Measurements from ENCODE around the gene ZSCAN30.
"Not testable (repeated sequence)": the region's sequence is repeated elsewhere in the genome, so short reads cannot be mapped to it uniquely, and the experiment has no call there.

The ZSCAN30 gene

DNA sequence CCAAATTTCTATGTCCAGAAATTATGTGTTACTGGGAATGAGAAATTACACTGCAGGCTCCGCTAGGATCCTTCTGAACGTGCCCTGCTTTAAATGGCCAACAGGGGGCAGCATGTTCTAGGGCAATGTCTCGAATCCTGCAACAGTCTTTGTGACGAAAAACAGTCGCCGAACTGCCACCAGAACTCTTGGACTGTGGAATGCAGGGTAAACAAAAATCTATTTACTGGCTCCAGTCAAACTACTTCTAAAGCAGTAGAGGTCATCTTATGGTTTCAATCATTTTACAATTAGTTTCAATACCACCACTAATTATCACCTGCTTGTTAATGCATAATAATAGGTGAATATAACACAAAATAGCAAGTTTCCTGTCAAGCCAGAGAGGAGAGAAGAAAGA lies 59.0 kb downstream of the ZSCAN30 start:
- in situ Hi-C loops (cut with MboI; ENCODE audit: low sequenced_read_pairs, unreplicated experiment): loop anchor here (10.0 kb wide), 1 partner anchor 114 kb away; the partner anchor contains the start of gene ZNF24
- TF ChIP-seq, protein P1, sequence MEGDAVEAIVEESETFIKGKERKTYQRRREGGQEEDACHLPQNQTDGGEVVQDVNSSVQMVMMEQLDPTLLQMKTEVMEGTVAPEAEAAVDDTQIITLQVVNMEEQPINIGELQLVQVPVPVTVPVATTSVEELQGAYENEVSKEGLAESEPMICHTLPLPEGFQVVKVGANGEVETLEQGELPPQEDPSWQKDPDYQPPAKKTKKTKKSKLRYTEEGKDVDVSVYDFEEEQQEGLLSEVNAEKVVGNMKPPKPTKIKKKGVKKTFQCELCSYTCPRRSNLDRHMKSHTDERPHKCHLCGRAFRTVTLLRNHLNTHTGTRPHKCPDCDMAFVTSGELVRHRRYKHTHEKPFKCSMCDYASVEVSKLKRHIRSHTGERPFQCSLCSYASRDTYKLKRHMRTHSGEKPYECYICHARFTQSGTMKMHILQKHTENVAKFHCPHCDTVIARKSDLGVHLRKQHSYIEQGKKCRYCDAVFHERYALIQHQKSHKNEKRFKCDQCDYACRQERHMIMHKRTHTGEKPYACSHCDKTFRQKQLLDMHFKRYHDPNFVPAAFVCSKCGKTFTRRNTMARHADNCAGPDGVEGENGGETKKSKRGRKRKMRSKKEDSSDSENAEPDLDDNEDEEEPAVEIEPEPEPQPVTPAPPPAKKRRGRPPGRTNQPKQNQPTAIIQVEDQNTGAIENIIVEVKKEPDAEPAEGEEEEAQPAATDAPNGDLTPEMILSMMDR (IDR thresholded peaks at IDR 0.05; ENCODE audit: borderline replicate concordance, control extremely low read depth, extremely low read depth, insufficient read depth, missing control alignments): peak; percentile 79
- peak; percentile 67 for DNase-seq (ENCODE audit: low spot score)

DNA sequence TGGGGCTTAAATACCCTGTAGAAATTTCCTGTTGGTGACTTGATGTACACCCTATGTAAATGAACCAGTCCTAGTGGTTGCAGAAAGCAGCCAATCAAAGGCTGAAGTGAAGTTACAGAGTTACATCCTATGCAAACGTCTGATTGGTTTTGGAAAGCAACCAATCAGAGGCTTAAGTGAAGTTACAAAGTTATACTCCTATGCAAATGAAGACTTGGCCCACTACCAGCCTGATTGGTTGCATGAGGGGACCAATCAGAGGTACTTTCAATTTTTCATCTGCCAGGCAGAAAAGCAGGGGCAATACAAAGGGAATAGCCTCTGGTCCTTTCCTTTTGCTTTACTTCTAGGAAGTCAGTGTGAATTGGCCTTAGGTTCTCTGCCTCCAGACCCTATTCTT lies 62.8 kb downstream of the ZSCAN30 start:
- TF ChIP-seq, protein P1 (IDR thresholded peaks at IDR 0.05; ENCODE audit: borderline replicate concordance, control extremely low read depth, extremely low read depth, insufficient read depth, missing control alignments): no peak
- DNase-seq (ENCODE audit: low spot score): no peak
- in situ Hi-C loops (cut with MboI; ENCODE audit: low sequenced_read_pairs, unreplicated experiment): loop anchor here (10.0 kb wide), 1 partner anchor 148 kb away; the partner anchor contains the start of gene ZNF396

DNA sequence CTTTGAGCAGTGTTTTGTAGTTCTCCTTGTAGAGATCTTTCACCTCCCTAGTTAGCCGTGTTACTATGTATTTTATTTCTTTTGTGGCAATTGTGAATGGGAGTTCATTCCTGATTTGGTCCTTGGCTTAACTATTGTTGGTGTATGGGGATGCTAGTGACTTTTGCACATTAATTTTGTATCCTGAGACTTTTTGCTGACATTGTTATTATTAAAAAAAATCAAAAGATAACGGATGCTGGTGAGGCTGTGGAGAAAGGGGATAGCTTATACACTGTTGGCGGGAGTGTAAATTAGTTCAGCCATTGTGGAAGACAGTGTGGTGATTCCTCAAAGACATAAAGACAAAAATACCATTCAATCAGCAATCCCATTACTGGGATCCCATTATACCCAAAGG lies 66.2 kb downstream of the ZSCAN30 start:
- DNase-seq (ENCODE audit: low spot score): no peak
- TF ChIP-seq, protein P1 (IDR thresholded peaks at IDR 0.05; ENCODE audit: borderline replicate concordance, control extremely low read depth, extremely low read depth, insufficient read depth, missing control alignments): no peak
- in situ Hi-C loops (cut with MboI; ENCODE audit: low sequenced_read_pairs, unreplicated experiment): loop anchor here (10.0 kb wide), 1 partner anchor 151 kb away; the partner anchor contains the start of gene ZNF396

DNA sequence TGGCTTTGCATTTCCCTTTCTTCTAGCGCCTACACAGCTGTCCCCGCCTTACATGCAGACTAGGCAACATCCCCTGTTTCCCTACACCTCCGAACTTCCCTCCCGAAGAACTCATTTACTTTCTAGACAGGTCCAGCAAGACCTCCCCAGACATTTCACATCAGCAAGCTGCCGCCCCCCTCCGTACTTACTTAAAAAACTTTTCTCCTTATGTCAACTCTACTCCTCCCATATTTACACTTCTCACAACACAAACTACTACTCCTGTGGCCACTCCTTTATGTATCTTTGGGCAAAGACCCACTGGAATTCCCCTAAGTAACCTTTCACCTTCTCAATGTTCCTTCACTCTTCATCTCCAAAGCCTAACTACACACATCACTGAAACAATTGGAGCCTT lies 69.6 kb downstream of the ZSCAN30 start:
- TF ChIP-seq, protein P1 (IDR thresholded peaks at IDR 0.05; ENCODE audit: borderline replicate concordance, control extremely low read depth, extremely low read depth, insufficient read depth, missing control alignments): no peak
- in situ Hi-C loops (cut with MboI; ENCODE audit: low sequenced_read_pairs, unreplicated experiment): loop anchor here (10.0 kb wide), 1 partner anchor 154 kb away; the partner anchor contains the start of gene ZNF396
- DNase-seq (ENCODE audit: low spot score): no peak

DNA sequence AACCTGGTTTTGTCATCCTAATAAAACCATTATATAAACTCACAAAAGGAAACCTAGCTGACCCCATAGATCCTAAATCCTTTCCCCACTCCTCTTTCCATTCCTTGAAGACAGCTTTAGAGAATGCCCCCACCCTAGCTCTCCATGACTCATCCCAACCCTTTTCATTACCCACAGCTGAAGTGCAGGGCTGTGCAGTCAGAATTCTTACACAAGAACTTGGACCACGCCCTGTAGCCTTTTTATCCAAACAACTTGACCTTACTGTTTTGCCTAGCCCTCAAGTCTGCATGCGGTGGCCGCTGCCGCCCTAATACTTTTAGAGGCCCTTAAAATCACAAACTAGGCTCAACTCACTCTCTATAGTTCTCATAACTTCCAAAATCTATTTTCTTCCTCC lies 70.7 kb downstream of the ZSCAN30 start:
- DNase-seq (ENCODE audit: low spot score); in situ Hi-C loops (cut with MboI; ENCODE audit: low sequenced_read_pairs, unreplicated experiment): not testable (repeated sequence)

DNA sequence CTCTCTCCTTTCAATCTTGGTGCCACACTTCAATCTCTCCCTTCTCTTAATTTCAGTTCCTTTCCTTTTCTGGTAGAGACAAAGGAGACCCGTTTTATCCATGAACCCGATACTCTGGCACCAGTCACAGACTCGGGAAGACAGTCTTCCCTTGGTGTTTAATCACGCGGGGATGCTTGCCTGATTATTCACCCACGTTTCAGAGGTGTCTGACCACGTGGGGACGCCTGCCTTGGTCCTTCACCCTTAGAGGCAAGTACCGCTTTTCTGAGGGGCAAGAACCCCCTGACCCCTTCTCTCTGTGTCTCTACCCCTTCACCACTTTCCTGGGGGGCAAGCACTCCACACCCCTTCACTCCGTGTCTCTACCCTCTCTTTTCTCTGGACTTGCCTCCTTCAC lies 73.4 kb downstream of the ZSCAN30 start:
- DNase-seq (ENCODE audit: low spot score); in situ Hi-C loops (cut with MboI; ENCODE audit: low sequenced_read_pairs, unreplicated experiment): not testable (repeated sequence)

DNA sequence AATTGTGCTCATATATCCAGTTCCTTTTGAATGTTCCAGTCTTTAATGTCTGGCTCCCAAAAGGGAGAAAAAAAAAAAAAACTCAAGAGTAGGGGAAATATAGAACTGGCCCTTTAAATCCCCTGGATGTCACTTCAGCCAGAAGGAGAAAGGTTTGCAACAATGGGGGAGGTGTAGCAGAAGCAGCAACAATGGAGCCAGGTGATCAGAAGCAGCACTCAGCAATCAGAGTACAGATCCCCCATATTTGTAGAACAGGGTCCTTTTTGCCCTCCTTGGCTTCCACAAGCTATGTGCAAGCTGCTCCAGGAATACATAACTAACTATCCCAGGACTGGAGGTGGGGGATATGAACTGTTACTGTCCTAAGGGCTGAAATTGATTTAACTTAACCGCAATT lies 75.0 kb downstream of the ZSCAN30 start:
- TF ChIP-seq, protein P1 (IDR thresholded peaks at IDR 0.05; ENCODE audit: borderline replicate concordance, control extremely low read depth, extremely low read depth, insufficient read depth, missing control alignments): no peak
- no peak for DNase-seq (ENCODE audit: low spot score)
- in situ Hi-C loops (cut with MboI; ENCODE audit: low sequenced_read_pairs, unreplicated experiment): no loop called here

DNA sequence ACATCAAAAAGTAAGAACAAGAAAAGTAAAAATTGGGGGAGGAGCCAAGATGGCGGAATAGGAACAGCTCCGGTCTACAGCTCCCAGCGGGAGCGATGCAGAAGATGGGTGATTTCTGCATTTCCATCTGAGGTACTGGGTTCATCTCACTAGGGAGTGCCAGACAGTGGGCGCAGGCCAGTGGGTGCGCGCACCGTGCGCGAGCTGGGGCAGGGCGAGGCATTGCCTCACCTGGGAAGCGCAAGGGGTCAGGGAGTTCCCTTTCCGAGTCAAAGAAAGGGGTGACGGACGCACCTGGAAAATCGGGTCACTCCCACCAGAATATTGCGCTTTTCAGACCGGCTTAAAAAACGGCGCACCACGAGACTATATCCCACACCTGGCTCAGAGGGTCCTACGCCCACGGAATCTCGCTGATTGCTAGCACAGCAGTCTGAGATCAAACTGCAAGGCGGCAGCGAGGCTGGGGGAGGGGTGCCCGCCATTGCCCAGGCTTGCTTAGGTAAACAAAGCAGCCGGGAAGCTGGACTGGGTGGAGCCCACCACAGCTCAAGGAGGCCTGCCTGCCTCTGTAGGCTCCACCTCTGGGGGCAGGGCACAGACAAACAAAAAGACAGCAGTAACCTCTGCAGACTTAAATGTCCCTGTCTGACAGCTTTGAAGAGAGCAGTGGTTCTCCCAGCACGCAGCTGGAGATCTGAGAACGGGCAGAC lies 84.1 kb downstream of the ZSCAN30 start:
- in situ Hi-C loops (cut with MboI; ENCODE audit: low sequenced_read_pairs, unreplicated experiment); DNase-seq (ENCODE audit: low spot score): not testable (repeated sequence)
